Lower leg skin (tissue), 4 donors: ENCODE results near the gene ASB16. TPM values are rescaled to one million over a fixed set of nuclear protein-coding genes. Genes with fewer than 3 reads are reported as not detected.
"Not testable (repeated sequence)": the region's sequence is repeated elsewhere in the genome, so short reads cannot be mapped to it uniquely, and the experiment has no call there.

Source experiments
- DNase-seq, 2 donors: peaks; one replicate each; pipeline ENCODE4 v3.0.0-alpha.2; 2019; ENCODE audit warnings: low spot score in 2 of 2
- H3K4me3 ChIP-seq: fragments of 200-600 bp; sonication (generic); 2 replicates; pipeline ENCODE4 v1.5.1; 2017; ENCODE audit warnings: mild to moderate bottlenecking, low read depth; ENCODE audit not compliant: poor library complexity, severe bottlenecking
- CTCF ChIP-seq, 3 donors: fragments of 450-650 bp; IDR thresholded peaks; one replicate each; pipeline ENCODE4 v1.5.1; 2016; ENCODE audit warnings: antibody characterized with exemption in 3 of 3, mild to moderate bottlenecking in 3 of 3, moderate library complexity in 2 of 3
- POLR2A ChIP-seq, 2 donors: fragments of 450-650 bp; IDR thresholded peaks; one replicate each; pipeline ENCODE4 v1.6.1; 2016 to 2017; ENCODE audit warnings: antibody characterized with exemption in 2 of 2, mild to moderate bottlenecking in 1 of 2, moderate library complexity in 1 of 2
- WGBS, 2 donors: methylation state at CpG; one replicate each; pipeline ENCODE4 v1.1.5; 2018; 5-methylcytosine and 5-hydroxymethylcytosine counted together
- intact Hi-C: fragments of 100-400 bp; cut with DNase I; formaldehyde crosslinking; loops from one replicate; pipeline ENCODE4 v1.15.0; 2023; ENCODE audit warnings: low total_unique reads
- total RNA-seq, 4 donors: library from RNA; depleted of rRNA; stranded (reverse); fragments of >200 nt; gene quantifications; one replicate each; pipeline ENCODE4 v1.1.0, GENCODE V29; 2016

Gene ASB16
- total RNA-seq, 4 donors from 2014 or later = 1.1 TPM; not detected in 3

GRCh38 chr17:44146375-44147346 is 23.8 kb upstream of the ASB16 start:
- no peak for DNase-seq
- no peak overlapping the region for H3K4me3 ChIP-seq
- WGBS, 2 donors = 52 to 58% methylated on average over 2 of the region's 2 CpGs
- intact Hi-C loops = no loop called here
- no peak for TF ChIP-seq CTCF (IDR thresholded peaks at IDR 0.05)
- TF ChIP-seq POLR2A (IDR thresholded peaks at IDR 0.05) = no peak

GRCh38 chr17:44147812-44148211 is 22.7 kb upstream of the ASB16 start:
- no peak for DNase-seq
- WGBS, 2 donors = 75 to 80% methylated on average over 4 of the region's 4 CpGs
- no peak for TF ChIP-seq CTCF (IDR thresholded peaks at IDR 0.05)
- no peak overlapping the region for H3K4me3 ChIP-seq
- intact Hi-C loops = no loop called here

GRCh38 chr17:44149066-44149465 is 21.4 kb upstream of the ASB16 start:
- 94 to 97% methylated on average over 3 of the region's 3 CpGs for WGBS, 2 donors
- intact Hi-C loops, H3K4me3 ChIP-seq, DNase-seq: not testable (repeated sequence)

- no peak overlapping the region for H3K4me3 ChIP-seq
- intact Hi-C loops = no loop called here
- WGBS, 2 donors = 94 to 96% methylated on average over 4 of the region's 4 CpGs
- TF ChIP-seq POLR2A (IDR thresholded peaks at IDR 0.05) (no peak), CTCF (IDR thresholded peaks at IDR 0.05) (no peak)
- DNase-seq = no peak
Measured at GRCh38 chr17:44149750-44150329, 20.7 kb upstream of the ASB16 start.

GRCh38 chr17:44152875-44153274 is 17.6 kb upstream of the ASB16 start:
- 95% methylated on average over 4 of the region's 4 CpGs for WGBS, 2 donors
- H3K4me3 ChIP-seq = no peak overlapping the region
- TF ChIP-seq CTCF (IDR thresholded peaks at IDR 0.05) (no peak), POLR2A (IDR thresholded peaks at IDR 0.05) (no peak)
- intact Hi-C loops = no loop called here
- no peak for DNase-seq

- TF ChIP-seq POLR2A (IDR thresholded peaks at IDR 0.05) (no peak), CTCF (IDR thresholded peaks at IDR 0.05) (no peak)
- DNase-seq = no peak
- intact Hi-C loops = no loop called here
- H3K4me3 ChIP-seq = no peak overlapping the region
- WGBS, 2 donors = 86 to 90% methylated on average over 2 of the region's 2 CpGs
Measured at GRCh38 chr17:44155488-44155887, 15.0 kb upstream of the ASB16 start.
